Osteoblast (primary cell): ENCODE results near the gene ITPRID2. TPM values are rescaled to one million over a fixed set of nuclear protein-coding genes. Genes with fewer than 3 reads are reported as not detected.
A peak's percentile ranks its signal among the peaks of the same experiment; 100 is the strongest.

Experiments used
- DNase-seq: peaks from one replicate; pipeline ENCODE4 v3.0.0; 2011; ENCODE audit warnings: low spot score, mixed read lengths; ENCODE audit not compliant: insufficient read length; ENCODE audit errors: missing footprints
- H2AFZ ChIP-seq: 2 replicates; pipeline ENCODE4 v1.6.0; 2011; ENCODE audit warnings: mild to moderate bottlenecking, low read length
- H3K27ac ChIP-seq: 2 replicates; pipeline ENCODE4 v1.5.1; 2011; ENCODE audit warnings: mild to moderate bottlenecking, low read depth, low read length, moderate library complexity
- H3K27me3 ChIP-seq: 2 replicates; pipeline ENCODE4 v1.6.0; 2012; ENCODE audit warnings: mild to moderate bottlenecking, control low read depth, inconsistent platforms, low read length, moderate library complexity; ENCODE audit not compliant: insufficient read depth
- H3K36me3 ChIP-seq: 2 replicates; pipeline ENCODE4 v1.5.1; 2011; ENCODE audit warnings: mild to moderate bottlenecking, low read length, control low read depth, moderate library complexity; ENCODE audit not compliant: insufficient read depth
- H3K4me1 ChIP-seq: 2 replicates; pipeline ENCODE4 v1.5.1; 2011; ENCODE audit warnings: mild to moderate bottlenecking, low read length, control low read depth, moderate library complexity; ENCODE audit not compliant: insufficient read depth
- H3K4me2 ChIP-seq: 2 replicates; pipeline ENCODE4 v1.6.0; 2011; ENCODE audit warnings: mild to moderate bottlenecking, low read length; ENCODE audit not compliant: insufficient read depth
- H3K4me3 ChIP-seq: fragments of 200-600 bp; sonication (generic); 3 replicates; pipeline ENCODE4 v1.5.1; 2012; ENCODE audit warnings: mild to moderate bottlenecking, low read length, inconsistent platforms; ENCODE audit not compliant: insufficient read depth
- H3K79me2 ChIP-seq: 2 replicates; pipeline ENCODE4 v1.6.0; 2012; ENCODE audit warnings: mild to moderate bottlenecking, low read length, control low read depth, inconsistent platforms; ENCODE audit not compliant: insufficient read depth
- H3K9me3 ChIP-seq: 2 replicates; pipeline ENCODE4 v1.5.1; 2011; ENCODE audit warnings: low read depth, low read length, control low read depth
- H4K20me1 ChIP-seq: 2 replicates; pipeline ENCODE4 v1.6.0; 2012; ENCODE audit warnings: mild to moderate bottlenecking, low read length, control low read depth; ENCODE audit not compliant: insufficient read depth
- CTCF ChIP-seq: IDR thresholded peaks from 2 replicates; pipeline ENCODE4 v1.5.1; 2011; ENCODE audit warnings: mild to moderate bottlenecking, low read depth, low read length, moderate library complexity; ENCODE audit errors: extremely low read depth
- total RNA-seq: library from RNA; depleted of rRNA; stranded (reverse); fragments of >200 nt; gene quantifications from 2 replicates; pipeline ENCODE4 v1.2.3, GENCODE V29; 2012

ITPRID2 gene
- total RNA-seq, 1 donor = 108 TPM

GRCh38 chr2:181904022-181904632 is 12.6 kb downstream of the ITPRID2 start:
- Histone ChIP-seq H3K27me3 (no peaks in the 10 kb centered on the region), H3K4me2 (no peak overlapping the region), H3K27ac (no peak overlapping the region), H4K20me1 (peaks cover 5% of the 10 kb centered on the region), H3K4me1 (no peaks in the 10 kb centered on the region), H3K4me3 (no peak overlapping the region), H2AFZ (no peak overlapping the region), H3K36me3 (peaks cover 62% of the 10 kb centered on the region), H3K79me2 (peaks cover 80% of the 10 kb centered on the region), H3K9me3 (no peaks in the 10 kb centered on the region)
- no peak for DNase-seq
- peak; percentile 54 for TF ChIP-seq CTCF

GRCh38 chr2:181907057-181907456 is 15.5 kb downstream of the ITPRID2 start:
- no peak overlapping the region for H3K27ac ChIP-seq
- no peak overlapping the region for H3K4me3 ChIP-seq
- peaks cover 5% of the 10 kb centered on the region for H4K20me1 ChIP-seq
- H3K79me2 ChIP-seq = peaks cover 78% of the 10 kb centered on the region
- no peak for DNase-seq
- H3K4me1 ChIP-seq = no peaks in the 10 kb centered on the region
- TF ChIP-seq CTCF = no peak
- no peaks in the 10 kb centered on the region for H3K27me3 ChIP-seq
- no peaks in the 10 kb centered on the region for H3K9me3 ChIP-seq
- peaks cover 65% of the 10 kb centered on the region for H3K36me3 ChIP-seq
- H3K4me2 ChIP-seq = no peak overlapping the region
- no peak overlapping the region for H2AFZ ChIP-seq

- H3K36me3 ChIP-seq = peaks cover 60% of the 10 kb centered on the region
- no peaks in the 10 kb centered on the region for H3K4me1 ChIP-seq
- no peak for TF ChIP-seq CTCF
- H4K20me1 ChIP-seq = peaks cover 5% of the 10 kb centered on the region
- no peak overlapping the region for H3K4me2 ChIP-seq
- H3K79me2 ChIP-seq = peaks cover 73% of the 10 kb centered on the region
- no peak overlapping the region for H3K4me3 ChIP-seq
- no peaks in the 10 kb centered on the region for H3K9me3 ChIP-seq
- DNase-seq = no peak
- H3K27me3 ChIP-seq = no peaks in the 10 kb centered on the region
- H3K27ac ChIP-seq = no peak overlapping the region
- H2AFZ ChIP-seq = no peak overlapping the region
These were observed 16.1 kb downstream of the ITPRID2 start for GRCh38 chr2:181907635-181908034.

- Histone ChIP-seq H3K4me3 (no peak overlapping the region), H3K79me2 (peaks cover 55% of the 10 kb centered on the region), H2AFZ (no peak overlapping the region), H3K4me1 (no peaks in the 10 kb centered on the region), H3K27me3 (no peaks in the 10 kb centered on the region), H3K9me3 (no peaks in the 10 kb centered on the region), H3K4me2 (no peak overlapping the region), H3K36me3 (peaks cover 55% of the 10 kb centered on the region), H4K20me1 (peaks cover 5% of the 10 kb centered on the region), H3K27ac (peak overlapping the region; percentile 6)
- no peak for TF ChIP-seq CTCF
- no peak for DNase-seq
These were observed 18.7 kb downstream of the ITPRID2 start for GRCh38 chr2:181910028-181910831.
